NT2/D1 (cell line): Measurements from ENCODE around the gene ZFP36L1.

Experiments used
- DNase-seq: peaks from one replicate; pipeline ENCODE4 v3.0.0-alpha.2; 2011; ENCODE audit warnings: low read depth, low spot score
- H3K27me3 ChIP-seq: 2 replicates; pipeline ENCODE4 v1.6.0; 2011; ENCODE audit warnings: mild to moderate bottlenecking; ENCODE audit not compliant: insufficient read length, insufficient read depth
- H3K36me3 ChIP-seq: 2 replicates; pipeline ENCODE4 v1.6.1; 2011; ENCODE audit warnings: mild to moderate bottlenecking, low read length, mixed read lengths; ENCODE audit not compliant: insufficient read depth, insufficient read length
- H3K4me1 ChIP-seq: 2 replicates; pipeline ENCODE4 v1.5.1; 2011; ENCODE audit not compliant: insufficient read depth, insufficient read length
- H3K4me3 ChIP-seq: 2 replicates; pipeline ENCODE4 v1.5.1; 2011; ENCODE audit warnings: low read depth; ENCODE audit not compliant: insufficient read length
- H3K9ac ChIP-seq: 2 replicates; pipeline ENCODE4 v1.6.0; 2011; ENCODE audit warnings: low read depth; ENCODE audit not compliant: insufficient read length
- H3K9me3 ChIP-seq: 2 replicates; pipeline ENCODE4 v1.5.1; 2011; ENCODE audit warnings: mild to moderate bottlenecking, low read length; ENCODE audit not compliant: insufficient read depth
- SUZ12 ChIP-seq: IDR thresholded peaks from 2 replicates; pipeline ENCODE4 v1.6.1; 2011; ENCODE audit not compliant: insufficient read length, insufficient read depth; ENCODE audit errors: extremely low read depth
- YY1 ChIP-seq: IDR thresholded peaks from 2 replicates; pipeline ENCODE4 v1.6.1; 2011; ENCODE audit not compliant: insufficient read length, insufficient read depth
- ZNF274 ChIP-seq: IDR thresholded peaks from 2 replicates; pipeline ENCODE4 v1.6.1; 2011; ENCODE audit warnings: mild to moderate bottlenecking, low read depth, low read length

The ZFP36L1 gene

DNA sequence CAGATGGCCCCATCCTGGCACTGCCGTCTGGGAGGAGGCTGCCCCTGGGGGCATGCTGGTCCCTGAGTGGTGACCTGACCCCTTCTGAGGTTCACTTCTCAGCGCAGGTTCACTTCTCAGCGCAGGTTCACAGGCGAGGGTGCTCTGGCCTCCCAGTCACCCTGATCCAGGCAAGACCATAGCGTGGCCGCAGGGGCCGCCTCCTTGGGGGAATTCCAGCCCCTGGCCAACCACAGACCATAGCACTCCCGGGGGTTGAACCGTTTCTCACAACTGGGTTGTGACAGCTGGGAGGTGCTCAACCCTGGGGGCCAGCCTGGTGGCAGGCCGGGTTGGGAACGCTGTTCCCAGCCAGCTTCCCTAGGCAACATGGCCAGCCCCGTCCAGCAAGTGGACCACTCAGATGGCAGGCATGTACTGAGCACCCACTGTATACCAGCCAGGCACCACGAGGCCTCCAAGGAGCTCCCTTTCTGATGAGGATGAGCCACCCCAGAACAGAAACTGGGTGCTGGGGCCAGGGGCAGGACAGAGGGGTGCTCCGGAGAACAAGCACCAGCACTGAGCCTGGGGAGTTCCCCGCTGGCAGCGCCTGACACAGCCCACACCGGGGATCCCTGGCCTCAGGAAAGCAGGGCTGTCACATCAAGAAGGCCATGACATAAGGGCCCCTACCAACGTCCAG lies 28.3 kb upstream of the ZFP36L1 start:
- Histone ChIP-seq H3K36me3 (no peaks in the 10 kb centered on the region), H3K9me3 (no peaks in the 10 kb centered on the region), H3K4me3 (no peak overlapping the region), H3K27me3 (no peaks in the 10 kb centered on the region), H3K4me1 (peaks cover 31% of the 10 kb centered on the region), H3K9ac (peak overlapping the region; percentile 10)
- no peak for DNase-seq
- TF ChIP-seq ZNF274 (no peak), YY1 (no peak), SUZ12 (no peak)

DNA sequence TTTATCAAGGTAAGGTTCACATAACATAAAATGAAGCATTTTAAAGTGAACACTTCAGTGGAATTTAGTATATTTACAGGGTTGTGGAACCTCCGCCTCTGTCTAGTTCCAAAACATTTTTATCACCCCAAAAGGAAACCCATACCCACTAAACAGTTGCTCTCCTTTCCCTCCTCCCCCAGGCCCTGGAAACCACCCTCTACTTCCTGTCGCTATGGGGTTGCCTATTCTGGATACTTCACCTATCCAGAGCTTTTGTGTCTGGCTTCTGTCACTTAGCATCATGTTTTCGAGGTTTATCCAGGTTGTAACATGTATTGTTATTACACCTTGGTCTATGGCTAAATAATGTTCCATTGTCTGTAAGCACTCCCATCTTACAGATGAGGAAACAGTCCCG lies 27.7 kb upstream of the ZFP36L1 start:
- no peak for DNase-seq
- Histone ChIP-seq H3K4me3 (no peak overlapping the region), H3K36me3 (no peaks in the 10 kb centered on the region), H3K27me3 (no peaks in the 10 kb centered on the region), H3K9me3 (no peaks in the 10 kb centered on the region), H3K9ac (no peak overlapping the region), H3K4me1 (peaks cover 31% of the 10 kb centered on the region)
- TF ChIP-seq YY1 (no peak), SUZ12 (no peak)

DNA sequence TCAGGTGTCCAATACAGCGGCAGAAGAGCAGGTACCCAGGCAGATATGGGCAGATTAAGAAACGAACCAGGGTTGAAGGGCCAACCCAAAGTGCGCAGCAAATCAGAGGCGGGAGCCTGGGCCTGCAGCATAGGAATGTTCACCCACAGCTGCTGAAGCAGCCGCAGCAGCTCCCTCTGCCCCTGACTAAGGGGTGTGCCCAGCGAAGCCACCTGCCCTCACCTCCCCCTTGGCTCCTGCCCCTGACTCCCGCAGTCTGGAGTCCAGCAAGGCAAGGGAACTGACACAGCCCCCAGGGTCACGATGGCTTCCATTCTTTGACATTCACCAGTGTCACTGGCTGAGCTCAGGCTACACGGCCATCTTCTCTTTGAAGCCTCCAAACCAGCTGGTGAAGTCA lies 27.3 kb upstream of the ZFP36L1 start:
- Histone ChIP-seq H3K9ac (peak overlapping the region; percentile 50), H3K4me1 (peaks cover 31% of the 10 kb centered on the region), H3K36me3 (no peaks in the 10 kb centered on the region), H3K9me3 (no peaks in the 10 kb centered on the region), H3K27me3 (no peaks in the 10 kb centered on the region), H3K4me3 (no peak overlapping the region)
- DNase-seq, result no peak
- TF ChIP-seq YY1 (no peak), SUZ12 (no peak)

DNA sequence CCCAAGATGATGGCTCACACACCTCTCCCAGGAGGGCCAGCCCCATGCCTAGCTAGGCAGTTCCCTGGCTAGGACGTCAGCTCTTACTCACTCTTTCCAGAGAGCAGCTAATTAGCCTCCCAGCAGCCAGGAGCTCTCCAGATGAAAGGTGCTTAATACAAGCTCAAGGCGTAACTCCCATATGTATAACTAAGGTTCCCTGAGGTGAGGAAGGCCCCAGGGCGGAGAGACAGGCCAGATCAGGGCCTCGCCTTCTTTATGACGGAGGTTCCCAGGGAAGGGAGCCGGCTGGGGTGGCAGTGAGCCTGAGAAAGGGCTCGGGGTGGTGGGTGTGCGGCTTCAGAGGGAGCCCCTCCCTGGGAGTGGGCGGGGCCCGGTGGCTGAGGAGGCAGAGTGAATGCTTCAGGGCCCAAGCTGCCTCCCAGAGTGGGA lies 26.4 kb upstream of the ZFP36L1 start:
- H3K36me3 ChIP-seq, result no peaks in the 10 kb centered on the region
- no peaks in the 10 kb centered on the region for H3K27me3 ChIP-seq
- TF ChIP-seq ZNF274 (no peak), YY1 (no peak), SUZ12 (no peak)
- peaks cover 35% of the 10 kb centered on the region for H3K4me1 ChIP-seq
- peak; percentile 52 for DNase-seq
- no peak overlapping the region for H3K4me3 ChIP-seq
- no peaks in the 10 kb centered on the region for H3K9me3 ChIP-seq
- H3K9ac ChIP-seq, result peak overlapping the region; percentile 50

DNA sequence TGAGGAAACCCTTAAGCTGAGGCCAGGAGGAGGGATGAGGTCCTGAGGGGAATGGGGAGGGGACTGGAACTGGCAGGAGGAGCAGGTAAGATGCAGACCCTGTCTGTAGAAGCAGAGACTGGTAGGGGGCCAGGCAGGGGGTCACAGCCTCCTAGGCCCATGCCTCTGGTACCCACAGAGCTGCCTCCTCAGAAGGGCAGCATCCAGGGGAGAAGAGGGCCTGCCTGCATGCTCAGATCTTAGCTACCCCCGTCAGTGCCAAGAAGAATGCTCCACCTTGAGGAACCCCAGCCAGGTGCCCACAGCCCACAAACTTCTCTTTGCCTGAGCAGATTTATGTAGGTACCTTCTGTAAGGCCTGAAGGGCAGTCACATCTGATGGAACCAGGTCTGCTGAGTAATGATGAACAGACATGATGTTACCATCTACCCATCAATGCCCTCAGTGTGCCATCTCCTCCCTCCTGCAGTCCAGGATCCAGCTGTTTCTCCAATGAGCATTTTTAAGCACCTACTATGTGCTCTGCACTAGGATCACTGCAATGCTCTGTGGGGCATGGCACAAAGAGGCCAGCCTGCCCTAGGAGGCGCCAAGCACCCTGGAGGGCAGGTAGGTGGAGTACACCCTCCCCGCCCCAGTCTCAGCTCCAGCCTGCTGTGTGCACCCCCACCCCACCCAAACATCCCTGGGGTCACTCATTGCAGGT lies 24.8 kb upstream of the ZFP36L1 start:
- Histone ChIP-seq H3K27me3 (no peaks in the 10 kb centered on the region), H3K4me1 (peaks cover 33% of the 10 kb centered on the region), H3K4me3 (no peak overlapping the region), H3K9ac (peak overlapping the region; percentile 42), H3K9me3 (no peaks in the 10 kb centered on the region), H3K36me3 (no peaks in the 10 kb centered on the region)
- no peak for TF ChIP-seq YY1
- no peak for TF ChIP-seq SUZ12
- TF ChIP-seq ZNF274, result no peak
- no peak for DNase-seq

DNA sequence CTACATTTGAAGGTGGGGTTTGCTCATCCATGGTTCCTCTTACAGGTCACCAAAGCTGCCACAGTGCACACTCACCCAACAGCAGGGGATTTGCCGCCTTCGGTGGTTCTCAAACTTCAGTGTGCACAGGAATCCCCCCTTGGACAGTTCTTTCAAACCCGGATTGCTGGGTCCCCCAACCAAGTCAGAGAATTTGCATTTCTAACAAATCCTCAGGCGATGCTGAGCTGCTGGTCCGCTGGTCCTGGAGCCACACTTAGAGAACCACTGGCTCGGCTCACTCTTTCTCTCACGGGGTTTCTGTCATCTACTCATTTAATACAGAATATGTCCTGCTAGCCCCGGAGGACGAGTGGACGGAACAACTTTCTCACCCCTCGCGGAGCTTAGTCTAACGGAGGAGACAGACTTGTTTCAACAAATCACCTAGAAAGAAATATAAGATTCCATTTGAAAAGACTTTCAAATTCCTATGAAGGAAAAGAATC lies 24.1 kb upstream of the ZFP36L1 start:
- Histone ChIP-seq H3K27me3 (no peaks in the 10 kb centered on the region), H3K4me3 (no peak overlapping the region), H3K9me3 (no peaks in the 10 kb centered on the region), H3K36me3 (no peaks in the 10 kb centered on the region), H3K4me1 (peaks cover 33% of the 10 kb centered on the region), H3K9ac (peak overlapping the region; percentile 86)
- no peak for DNase-seq
- TF ChIP-seq ZNF274 (no peak), YY1 (no peak)

DNA sequence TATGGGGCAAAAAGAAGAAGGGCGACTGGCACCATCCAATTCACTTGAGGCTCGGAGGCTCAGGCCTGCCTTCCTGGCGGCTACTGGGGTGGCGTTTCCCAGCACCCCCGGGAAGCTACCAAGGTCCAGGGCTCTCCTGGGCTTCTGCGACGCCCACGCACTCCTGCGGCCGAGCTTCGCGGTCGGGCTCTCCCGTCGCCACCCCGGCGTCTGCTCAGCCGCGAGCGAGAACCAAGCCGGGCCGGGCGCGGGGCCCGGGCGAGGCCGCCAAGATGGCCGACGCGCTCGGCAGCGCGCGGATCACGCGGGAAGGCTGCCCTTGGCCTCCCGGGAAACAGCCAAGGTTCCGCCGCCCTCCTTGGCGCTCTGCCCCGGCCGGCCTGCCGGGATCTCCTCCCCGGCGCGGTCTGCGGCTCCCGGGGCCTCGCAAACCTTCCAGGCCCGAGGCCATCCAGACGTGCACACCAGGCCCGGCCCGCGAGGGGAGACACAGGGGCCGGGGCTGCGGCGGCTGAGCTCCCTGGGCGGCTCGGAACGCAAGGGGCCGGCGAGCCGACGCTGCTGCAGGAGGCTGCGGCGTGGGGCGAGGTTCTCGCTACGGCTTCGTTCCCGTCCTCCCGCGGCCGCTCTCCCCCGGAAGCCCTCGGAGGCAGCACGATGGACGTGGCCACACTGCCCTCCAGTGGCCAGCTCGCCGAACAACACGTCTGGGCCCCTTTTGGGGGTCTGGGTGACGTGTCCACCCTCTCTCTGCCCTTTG lies 23.5 kb upstream of the ZFP36L1 start:
- TF ChIP-seq YY1 (peak; percentile 51), SUZ12 (no peak)
- H3K9ac ChIP-seq, result peak overlapping the region; percentile 86
- H3K4me1 ChIP-seq, result peaks cover 33% of the 10 kb centered on the region
- no peaks in the 10 kb centered on the region for H3K9me3 ChIP-seq
- no peak for DNase-seq
- H3K4me3 ChIP-seq, result peak overlapping the region; percentile 54
- no peaks in the 10 kb centered on the region for H3K36me3 ChIP-seq
- H3K27me3 ChIP-seq, result no peaks in the 10 kb centered on the region
